Measurements from ENCODE around the gene RABL3. TPM values are rescaled to one million over a fixed set of nuclear protein-coding genes. Genes with fewer than 3 reads are reported as not detected.

The RABL3 gene
- polyA plus RNA-seq, 1 of the 3 experiments (the other 2 are of a cell fraction) = 2.2 TPM

GRCh38 chr3:120705884-120706582 lies 36.3 kb downstream of the RABL3 start:
- no peaks in the 10 kb centered on the region for H3F3A ChIP-seq (replicated peaks; ENCODE audit: insufficient read depth)
- H3K4me2 ChIP-seq = no peak overlapping the region
- no peaks in the 10 kb centered on the region; the same call in 1 of the 2 replicates for H3K79me2 ChIP-seq (ENCODE audit: insufficient read depth)
- no peak overlapping the region for H3K9ac ChIP-seq
- no peak overlapping the region for H2AFZ ChIP-seq (ENCODE audit: low read depth)
- H4K20me1 ChIP-seq (ENCODE audit: insufficient read depth) = no peaks in the 10 kb centered on the region
- H3K27me3 ChIP-seq (ENCODE audit: insufficient read depth) = no peaks in the 10 kb centered on the region
- H3K4me1 ChIP-seq (ENCODE audit: control insufficient read depth in 1 of 2, insufficient read depth in 2 of 2, low read depth in 1 of 2, low read length in 1 of 2) = no peaks in the 10 kb centered on the region
- TF ChIP-seq CHD2 (IDR thresholded peaks at IDR 0.05; ENCODE audit: low read length, partially characterized antibody) = no peak
- no peak for TF ChIP-seq TCF12 (IDR thresholded peaks at IDR 0.05)
- TF ChIP-seq NFIC (IDR thresholded peaks at IDR 0.05; ENCODE audit: borderline replicate concordance) = no peak
- TF ChIP-seq GABPA (IDR thresholded peaks at IDR 0.05; ENCODE audit: low read depth) = no peak
- no peak for TF ChIP-seq SIN3A (IDR thresholded peaks at IDR 0.05; ENCODE audit: borderline replicate concordance, low read depth, low read length)
- TF ChIP-seq YY1 (IDR thresholded peaks at IDR 0.05; ENCODE audit: low read depth) = no peak
- TF ChIP-seq RFX5 (IDR thresholded peaks at IDR 0.05; ENCODE audit: low read length) = no peak
- TF ChIP-seq ZBTB33 (IDR thresholded peaks at IDR 0.05; ENCODE audit: borderline replicate concordance, low read depth) = no peak
- TF ChIP-seq USF1 (IDR thresholded peaks at IDR 0.05; ENCODE audit: borderline replicate concordance, low read depth) = no peak
- TF ChIP-seq FOSL2 (IDR thresholded peaks at IDR 0.05; ENCODE audit: borderline replicate concordance, low read depth) = no peak
- 98% methylated on average over 5 of the region's 5 CpGs for WGBS (ENCODE audit: low lambda C conversion rate)
- H3K36me3 ChIP-seq (replicated peaks in 1 of 2; ENCODE audit: control insufficient read depth in 1 of 2, insufficient read depth in 2 of 2, low read length in 1 of 2) = peaks cover 17 to 25% of the 10 kb centered on the region in 2 experiments
- H3K9me2 ChIP-seq = no peaks in the 10 kb centered on the region
- H3K9me3 ChIP-seq = 0 out of 2 replicates have a peak, but pooled peaks cover 6% of the 10 kb centered on the region
- ChIA-PET POLR2A (no interaction called here), CTCF (no interaction called here)
- no peak for DNase-seq
- no peak overlapping the region for H3K4me3 ChIP-seq (ENCODE audit: low read depth in 2 of 2, low read length in 1 of 2)
- H3K27ac ChIP-seq (ENCODE audit: low read depth in 2 of 2, low read length in 1 of 2) = no peak overlapping the region

- Histone ChIP-seq H3K4me2 (no peak overlapping the region), H3K4me1 (ENCODE audit: control insufficient read depth in 1 of 2, insufficient read depth in 2 of 2, low read depth in 1 of 2, low read length in 1 of 2) (no peaks in the 10 kb centered on the region), H3K9me3 (0 out of 2 replicates have a peak, but pooled peaks cover 6% of the 10 kb centered on the region), H3F3A (replicated peaks; ENCODE audit: insufficient read depth) (no peaks in the 10 kb centered on the region), H3K9ac (no peak overlapping the region), H3K36me3 (replicated peaks in 1 of 2; ENCODE audit: control insufficient read depth in 1 of 2, insufficient read depth in 2 of 2, low read length in 1 of 2) (peaks cover 8 to 17% of the 10 kb centered on the region in 2 experiments), H3K27ac (ENCODE audit: low read depth in 2 of 2, low read length in 1 of 2) (no peak overlapping the region), H3K79me2 (ENCODE audit: insufficient read depth) (no peaks in the 10 kb centered on the region; the same call in 1 of the 2 replicates), H3K27me3 (ENCODE audit: insufficient read depth) (no peaks in the 10 kb centered on the region), H4K20me1 (ENCODE audit: insufficient read depth) (no peaks in the 10 kb centered on the region), H3K4me3 (ENCODE audit: low read depth in 2 of 2, low read length in 1 of 2) (no peak overlapping the region), H3K9me2 (no peaks in the 10 kb centered on the region), H2AFZ (ENCODE audit: low read depth) (no peak overlapping the region)
- WGBS (ENCODE audit: low lambda C conversion rate) = 85% methylated on average over 3 of the region's 3 CpGs
- no peak for TF ChIP-seq REST (IDR thresholded peaks at IDR 0.05; ENCODE audit: low read depth, low read length)
- no peak for TF ChIP-seq RXRA (IDR thresholded peaks at IDR 0.05; ENCODE audit: borderline replicate concordance, low read depth)
- ChIA-PET CTCF (interaction anchor here (1.0 to 1.5 kb wide), 4 partner anchors 15 to 96 kb away, joined by 3 read pairs; no protein-coding TSS in a partner anchor), POLR2A (no interaction called here)
- no peak for DNase-seq
These were observed 43.0 kb downstream of the RABL3 start for GRCh38 chr3:120699333-120699732.
